GM18951 (cell line): Measurements from ENCODE around the gene TOMM20.

Source experiments
- POLR2A ChIP-seq: IDR thresholded peaks from 4 replicates; pipeline ENCODE4 v1.6.1; 2011; ENCODE audit warnings: mild to moderate bottlenecking; ENCODE audit not compliant: insufficient read length, insufficient read depth; ENCODE audit errors: extremely low read depth
- in situ Hi-C: fragments of 300-500 bp; cut with MboI; formaldehyde crosslinking; loops from one replicate; pipeline ENCODE4 v1.12.0; 2022; ENCODE audit warnings: low sequenced_read_pairs, mixed read lengths, inconsistent platforms; ENCODE audit not compliant: unreplicated experiment

The TOMM20 gene

GRCh38 chr1:235090406-235091069, 38.1 kb downstream of the TOMM20 start:
- TF ChIP-seq POLR2A = no peak
- in situ Hi-C loops = loop anchor here (25.0 kb wide), 3 partner anchors 253 to 503 kb away; no protein-coding TSS in a partner anchor

GRCh38 chr1:235088907-235089306, 39.7 kb downstream of the TOMM20 start:
- TF ChIP-seq POLR2A = no peak
- in situ Hi-C loops = loop anchor here (25.0 kb wide), 3 partner anchors 252 to 502 kb away; no protein-coding TSS in a partner anchor

GRCh38 chr1:235088430-235088829, 40.2 kb downstream of the TOMM20 start:
- TF ChIP-seq POLR2A = no peak
- in situ Hi-C loops = loop anchor here (25.0 kb wide), 3 partner anchors 251 to 501 kb away; no protein-coding TSS in a partner anchor

GRCh38 chr1:235087906-235088305, 40.7 kb downstream of the TOMM20 start:
- in situ Hi-C loops = loop anchor here (25.0 kb wide), 3 partner anchors 251 to 501 kb away; no protein-coding TSS in a partner anchor
- TF ChIP-seq POLR2A = no peak

GRCh38 chr1:235085411-235086117, 43.1 kb downstream of the TOMM20 start:
- in situ Hi-C loops = loop anchor here (25.0 kb wide), 3 partner anchors 248 to 498 kb away; no protein-coding TSS in a partner anchor

- in situ Hi-C loops = loop anchor here (5.0 to 25.0 kb wide), 4 partner anchors 243 to 578 kb away; no protein-coding TSS in a partner anchor
Observed at GRCh38 chr1:235080788-235081187, 47.8 kb downstream of the TOMM20 start.

- in situ Hi-C loops = loop anchor here (5.0 to 25.0 kb wide), 4 partner anchors 243 to 578 kb away; no protein-coding TSS in a partner anchor
Observed at GRCh38 chr1:235080297-235080657, 48.4 kb downstream of the TOMM20 start.

GRCh38 chr1:235079443-235080296, 49.0 kb downstream of the TOMM20 start:
- in situ Hi-C loops = loop anchor here (5.0 to 25.0 kb wide), 5 partner anchors 65 to 577 kb away; no protein-coding TSS in a partner anchor
- TF ChIP-seq POLR2A = no peak

- in situ Hi-C loops = loop anchor here (10.0 to 25.0 kb wide), 4 partner anchors 64 to 491 kb away; no protein-coding TSS in a partner anchor
- no peak for TF ChIP-seq POLR2A
Observed at GRCh38 chr1:235078480-235079381, 49.9 kb downstream of the TOMM20 start.

GRCh38 chr1:235077571-235078479, 50.8 kb downstream of the TOMM20 start:
- no peak for TF ChIP-seq POLR2A
- in situ Hi-C loops = loop anchor here (10.0 to 25.0 kb wide), 4 partner anchors 63 to 491 kb away; no protein-coding TSS in a partner anchor

- in situ Hi-C loops = loop anchor here (10.0 to 25.0 kb wide), 4 partner anchors 62 to 490 kb away; no protein-coding TSS in a partner anchor
- TF ChIP-seq POLR2A = no peak
Observed at GRCh38 chr1:235077163-235077540, 51.5 kb downstream of the TOMM20 start.
